KMS-11 (cell line): Measurements from ENCODE around the gene BRSK2.

Experiments used
- H2AFZ ChIP-seq: fragments of 200-600 bp; sonication (generic); 2 replicates; pipeline ENCODE4 v1.6.1; 2016; ENCODE audit warnings: antibody characterized with exemption, mixed run types, low read depth
- H3K27ac ChIP-seq: fragments of 200-600 bp; sonication (generic); 2 replicates; pipeline ENCODE4 v1.6.1; 2016; ENCODE audit warnings: mild to moderate bottlenecking, mixed run types
- H3K27me3 ChIP-seq: fragments of 200-600 bp; sonication (generic); 2 replicates; pipeline ENCODE4 v1.6.1; 2017; ENCODE audit warnings: mild to moderate bottlenecking, low read depth, mixed run types, moderate library complexity; ENCODE audit not compliant: insufficient read depth
- H3K36me3 ChIP-seq: fragments of 200-600 bp; sonication (generic); 2 replicates; pipeline ENCODE4 v1.6.1; 2017; ENCODE audit warnings: mild to moderate bottlenecking, mixed run types; ENCODE audit not compliant: insufficient read depth
- H3K4me1 ChIP-seq: fragments of 200-600 bp; sonication (generic); 2 replicates; pipeline ENCODE4 v1.6.1; 2016; ENCODE audit warnings: mild to moderate bottlenecking, low read depth, mixed run types; ENCODE audit not compliant: poor library complexity, severe bottlenecking
- H3K4me2 ChIP-seq: fragments of 200-600 bp; sonication (generic); 2 replicates; pipeline ENCODE4 v1.7.0; 2016; ENCODE audit warnings: mild to moderate bottlenecking, mixed run types
- H3K4me3 ChIP-seq: fragments of 200-600 bp; sonication (generic); IDR thresholded peaks from 2 replicates; pipeline ENCODE4 v1.6.1; 2017; ENCODE audit warnings: low read depth, low read length, mixed read lengths; ENCODE audit not compliant: insufficient read depth
- H3K79me2 ChIP-seq: fragments of 200-600 bp; sonication (generic); 2 replicates; pipeline ENCODE4 v1.6.1; 2016; ENCODE audit warnings: low read depth, mixed run types; ENCODE audit not compliant: insufficient read depth
- H3K9ac ChIP-seq: fragments of 200-600 bp; sonication (generic); 2 replicates; pipeline ENCODE4 v1.6.1; 2016; ENCODE audit warnings: mild to moderate bottlenecking, mixed run types
- H4K20me1 ChIP-seq: fragments of 200-600 bp; sonication (generic); 2 replicates; pipeline ENCODE4 v1.6.1; 2016; ENCODE audit warnings: mild to moderate bottlenecking, mixed run types; ENCODE audit not compliant: insufficient read depth
- TF ChIP-seq, protein P1 (sequence below): fragments of 200-600 bp; sonication (generic); conservative IDR thresholded peaks from 2 replicates; pipeline ENCODE4 v1.6.1; 2017; ENCODE audit warnings: low read depth, mild to moderate bottlenecking, antibody characterized with exemption, low read length, moderate library complexity, mixed read lengths

Gene BRSK2

DNA sequence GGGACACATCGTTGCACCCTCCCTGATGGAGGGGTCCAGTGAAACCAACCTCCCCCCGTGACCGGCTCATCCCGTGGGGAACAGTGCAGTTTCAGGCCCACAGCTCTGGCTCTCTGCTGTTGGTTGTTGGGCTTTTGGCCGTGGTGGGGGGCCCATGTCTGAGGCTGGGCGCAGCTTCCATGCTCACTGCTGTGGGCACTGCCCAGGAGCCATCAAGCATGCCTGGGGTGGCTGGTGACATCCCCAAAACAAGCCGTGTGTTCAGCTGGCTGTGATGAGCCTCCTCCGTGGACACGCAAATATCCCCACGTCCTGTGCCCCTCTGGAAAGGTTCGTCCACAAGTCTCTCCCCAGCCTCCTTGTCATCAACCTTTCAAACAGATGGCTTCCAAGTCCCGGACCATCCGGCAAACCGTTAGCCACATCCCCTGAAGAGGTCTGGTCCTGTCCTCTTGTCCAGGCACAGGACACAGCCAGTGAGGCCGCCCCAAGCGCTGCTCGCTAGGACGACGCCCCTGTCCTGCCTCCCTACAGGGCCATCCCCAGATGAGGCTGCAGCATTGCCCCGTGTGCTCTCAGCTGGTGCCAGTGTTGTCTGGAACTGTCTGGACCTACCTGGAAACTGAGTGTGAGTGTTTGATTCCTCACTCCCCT lies 29.4 kb upstream of the BRSK2 start:
- Histone ChIP-seq H3K4me3 (no peak overlapping the region), H3K4me2 (no peak overlapping the region), H4K20me1 (no peaks in the 10 kb centered on the region), H3K4me1 (no peaks in the 10 kb centered on the region), H3K27me3 (peaks cover 88% of the 10 kb centered on the region), H3K36me3 (no peaks in the 10 kb centered on the region), H3K9ac (no peak overlapping the region), H3K79me2 (no peaks in the 10 kb centered on the region), H3K27ac (no peak overlapping the region), H2AFZ (no peak overlapping the region)
- TF ChIP-seq, protein P1, sequence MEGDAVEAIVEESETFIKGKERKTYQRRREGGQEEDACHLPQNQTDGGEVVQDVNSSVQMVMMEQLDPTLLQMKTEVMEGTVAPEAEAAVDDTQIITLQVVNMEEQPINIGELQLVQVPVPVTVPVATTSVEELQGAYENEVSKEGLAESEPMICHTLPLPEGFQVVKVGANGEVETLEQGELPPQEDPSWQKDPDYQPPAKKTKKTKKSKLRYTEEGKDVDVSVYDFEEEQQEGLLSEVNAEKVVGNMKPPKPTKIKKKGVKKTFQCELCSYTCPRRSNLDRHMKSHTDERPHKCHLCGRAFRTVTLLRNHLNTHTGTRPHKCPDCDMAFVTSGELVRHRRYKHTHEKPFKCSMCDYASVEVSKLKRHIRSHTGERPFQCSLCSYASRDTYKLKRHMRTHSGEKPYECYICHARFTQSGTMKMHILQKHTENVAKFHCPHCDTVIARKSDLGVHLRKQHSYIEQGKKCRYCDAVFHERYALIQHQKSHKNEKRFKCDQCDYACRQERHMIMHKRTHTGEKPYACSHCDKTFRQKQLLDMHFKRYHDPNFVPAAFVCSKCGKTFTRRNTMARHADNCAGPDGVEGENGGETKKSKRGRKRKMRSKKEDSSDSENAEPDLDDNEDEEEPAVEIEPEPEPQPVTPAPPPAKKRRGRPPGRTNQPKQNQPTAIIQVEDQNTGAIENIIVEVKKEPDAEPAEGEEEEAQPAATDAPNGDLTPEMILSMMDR: no peak

DNA sequence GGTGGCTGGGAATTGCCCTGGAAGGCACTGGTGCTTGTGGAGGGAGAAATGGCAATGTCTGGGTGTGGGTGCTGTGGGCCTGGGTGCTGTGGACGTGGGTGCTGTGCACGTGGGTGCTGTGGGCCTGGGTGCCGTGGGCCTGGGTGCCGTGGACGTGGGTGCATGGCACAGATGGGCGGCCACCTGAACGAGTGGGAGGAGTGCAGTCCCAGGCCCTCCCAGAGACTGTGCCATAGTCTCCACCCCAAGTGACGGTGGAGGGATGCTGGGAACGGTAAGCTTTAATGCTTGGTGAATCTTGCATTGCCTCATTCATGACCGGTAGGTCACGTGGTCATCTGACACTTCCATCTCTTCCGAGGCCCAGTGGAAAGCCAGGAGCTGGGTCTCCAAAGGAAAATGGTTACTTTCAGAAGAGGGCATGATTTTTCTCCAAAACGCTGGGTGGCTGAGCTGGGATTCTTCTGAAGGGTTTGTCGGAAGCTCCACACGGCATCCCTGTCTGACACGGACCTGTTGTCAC lies 28.8 kb upstream of the BRSK2 start:
- Histone ChIP-seq H2AFZ (no peak overlapping the region), H3K4me3 (no peak overlapping the region), H3K4me2 (no peak overlapping the region), H3K79me2 (no peaks in the 10 kb centered on the region), H3K4me1 (no peaks in the 10 kb centered on the region), H3K36me3 (no peaks in the 10 kb centered on the region), H3K27ac (no peak overlapping the region), H3K27me3 (peaks cover 88% of the 10 kb centered on the region), H3K9ac (no peak overlapping the region), H4K20me1 (no peaks in the 10 kb centered on the region)
- TF ChIP-seq, protein P1: no peak

DNA sequence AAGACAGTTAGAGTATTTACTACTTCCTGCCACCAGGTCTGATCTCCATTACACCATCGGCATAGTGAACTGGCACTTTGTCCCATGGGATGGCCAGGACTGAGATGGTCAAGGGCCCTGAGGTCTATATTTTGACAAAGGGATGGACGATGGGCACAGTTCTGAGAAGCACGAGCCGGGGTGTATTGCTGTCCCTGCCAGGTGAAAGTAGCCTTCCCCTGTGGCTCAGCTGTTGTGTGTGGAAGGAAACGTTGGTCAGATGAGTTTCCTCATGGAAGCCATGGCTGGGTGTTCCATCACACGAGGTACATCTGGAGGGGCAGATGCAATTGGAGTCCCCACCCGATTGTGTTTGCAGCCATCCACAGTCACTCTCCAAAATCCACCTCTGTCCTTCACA lies 27.9 kb upstream of the BRSK2 start:
- Histone ChIP-seq H3K79me2 (no peaks in the 10 kb centered on the region), H3K4me2 (no peak overlapping the region), H2AFZ (no peak overlapping the region), H3K4me1 (no peaks in the 10 kb centered on the region), H3K27ac (no peak overlapping the region), H3K4me3 (no peak overlapping the region), H3K27me3 (peaks cover 82% of the 10 kb centered on the region), H3K9ac (no peak overlapping the region), H4K20me1 (no peaks in the 10 kb centered on the region), H3K36me3 (no peaks in the 10 kb centered on the region)
- TF ChIP-seq, protein P1: no peak

DNA sequence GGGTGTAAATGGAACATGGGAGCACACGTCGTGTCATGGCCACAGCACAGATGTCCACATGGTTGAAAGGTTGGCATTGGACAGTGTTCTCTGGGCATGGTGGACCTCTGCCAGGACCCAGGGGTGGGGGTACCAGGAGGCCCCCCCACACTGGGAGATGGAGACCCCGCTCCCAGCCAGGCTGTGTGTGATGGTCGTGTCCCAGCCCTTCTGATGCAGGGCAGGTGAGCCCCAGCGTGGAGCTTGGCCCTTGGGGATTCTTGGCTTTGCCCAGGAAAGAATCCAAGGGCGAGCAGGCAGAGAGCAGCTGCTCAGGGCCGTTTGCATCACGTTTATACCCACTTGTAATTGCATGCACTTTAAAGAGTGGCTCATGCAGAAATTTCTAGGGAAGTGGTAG lies 22.0 kb upstream of the BRSK2 start:
- Histone ChIP-seq H3K27me3 (peaks cover 87% of the 10 kb centered on the region), H3K9ac (no peak overlapping the region), H2AFZ (no peak overlapping the region), H4K20me1 (no peaks in the 10 kb centered on the region), H3K27ac (no peak overlapping the region), H3K79me2 (no peaks in the 10 kb centered on the region), H3K4me2 (no peak overlapping the region), H3K4me3 (no peak overlapping the region), H3K36me3 (no peaks in the 10 kb centered on the region), H3K4me1 (no peaks in the 10 kb centered on the region)
- TF ChIP-seq, protein P1: no peak
